Colonic mucosa (tissue), 4 donors: Measurements from ENCODE around the gene RAF1. TPM values are rescaled to one million over a fixed set of nuclear protein-coding genes. Genes with fewer than 3 reads are reported as not detected.
A peak's percentile ranks its signal among the peaks of the same experiment; 100 is the strongest.
"Not testable (repeated sequence)": the region's sequence is repeated elsewhere in the genome, so short reads cannot be mapped to it uniquely, and the experiment has no call there.

ENCODE experiments used
- DNase-seq: peaks from one replicate; pipeline ENCODE4 v3.0.0-alpha.2; 2020
- H3K27ac ChIP-seq: fragments of 200-600 bp; one replicate; pipeline ENCODE4 v1.8.0; 2021
- H3K27me3 ChIP-seq: fragments of 200-600 bp; one replicate; pipeline ENCODE4 v1.8.0; 2021
- H3K36me3 ChIP-seq: fragments of 200-600 bp; one replicate; pipeline ENCODE4 v1.8.0; 2021
- H3K4me1 ChIP-seq: fragments of 200-600 bp; one replicate; pipeline ENCODE4 v1.8.0; 2021; ENCODE audit warnings: mild to moderate bottlenecking
- H3K4me3 ChIP-seq: fragments of 200-600 bp; one replicate; pipeline ENCODE4 v1.8.0; 2021
- H3K9ac ChIP-seq, 2 donors: one replicate each; pipeline ENCODE4 v1.7.0; 2013; ENCODE audit warnings: control low read depth in 2 of 2, low read depth in 2 of 2, low read length in 2 of 2
- H3K9me3 ChIP-seq: fragments of 200-600 bp; one replicate; pipeline ENCODE4 v1.8.0; 2021
- intact Hi-C: fragments of 100-400 bp; cut with DNase I; formaldehyde crosslinking; loops from one replicate; pipeline ENCODE4 v1.14.1; 2022
- total RNA-seq, 2 donors: library from RNA; stranded (reverse); fragmentation: NEBNext Ultra II Directional in 1 of 2; extraction: Animal tissue kit (Norgen Biotek cat#: 25700) in 1 of 2; gene quantifications; one replicate each; pipeline ENCODE4 v1.2.1, GENCODE V29; 2021
- TF ChIP-seq, protein P1 (sequence below): fragments of 200-600 bp; IDR thresholded peaks from one replicate; pipeline ENCODE4 v1.8.0; 2022; ENCODE audit warnings: antibody characterized with exemption, mild to moderate bottlenecking
- donor health status: healthy.
- donor health status: DM: no; HTN: no; CAD: no.
- donor health status: DM: no; HTN: no; CAD: no.

RAF1 gene
- total RNA-seq, 2 donors from 2014 or later: 66.1 to 79.5 TPM

- DNase-seq: no peak
- TF ChIP-seq, protein P1, sequence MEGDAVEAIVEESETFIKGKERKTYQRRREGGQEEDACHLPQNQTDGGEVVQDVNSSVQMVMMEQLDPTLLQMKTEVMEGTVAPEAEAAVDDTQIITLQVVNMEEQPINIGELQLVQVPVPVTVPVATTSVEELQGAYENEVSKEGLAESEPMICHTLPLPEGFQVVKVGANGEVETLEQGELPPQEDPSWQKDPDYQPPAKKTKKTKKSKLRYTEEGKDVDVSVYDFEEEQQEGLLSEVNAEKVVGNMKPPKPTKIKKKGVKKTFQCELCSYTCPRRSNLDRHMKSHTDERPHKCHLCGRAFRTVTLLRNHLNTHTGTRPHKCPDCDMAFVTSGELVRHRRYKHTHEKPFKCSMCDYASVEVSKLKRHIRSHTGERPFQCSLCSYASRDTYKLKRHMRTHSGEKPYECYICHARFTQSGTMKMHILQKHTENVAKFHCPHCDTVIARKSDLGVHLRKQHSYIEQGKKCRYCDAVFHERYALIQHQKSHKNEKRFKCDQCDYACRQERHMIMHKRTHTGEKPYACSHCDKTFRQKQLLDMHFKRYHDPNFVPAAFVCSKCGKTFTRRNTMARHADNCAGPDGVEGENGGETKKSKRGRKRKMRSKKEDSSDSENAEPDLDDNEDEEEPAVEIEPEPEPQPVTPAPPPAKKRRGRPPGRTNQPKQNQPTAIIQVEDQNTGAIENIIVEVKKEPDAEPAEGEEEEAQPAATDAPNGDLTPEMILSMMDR: no peak
- no peak overlapping the region for H3K27ac ChIP-seq
- no peak overlapping the region for H3K4me3 ChIP-seq
- H3K27me3 ChIP-seq: no peaks in the 10 kb centered on the region
- H3K9ac ChIP-seq: no peak overlapping the region
- no peaks in the 10 kb centered on the region for H3K4me1 ChIP-seq
- H3K36me3 ChIP-seq: no peaks in the 10 kb centered on the region
- intact Hi-C loops: no loop called here
- H3K9me3 ChIP-seq: no peaks in the 10 kb centered on the region
Measured at GRCh38 chr3:12675115-12675810, 11.3 kb upstream of the RAF1 start.

- H3K36me3 ChIP-seq, H3K4me1 ChIP-seq, DNase-seq, H3K27me3 ChIP-seq, H3K9me3 ChIP-seq, intact Hi-C loops, H3K4me3 ChIP-seq, H3K27ac ChIP-seq, H3K9ac ChIP-seq: not testable (repeated sequence)
Measured at GRCh38 chr3:12673956-12674736, 10.2 kb upstream of the RAF1 start.

DNA sequence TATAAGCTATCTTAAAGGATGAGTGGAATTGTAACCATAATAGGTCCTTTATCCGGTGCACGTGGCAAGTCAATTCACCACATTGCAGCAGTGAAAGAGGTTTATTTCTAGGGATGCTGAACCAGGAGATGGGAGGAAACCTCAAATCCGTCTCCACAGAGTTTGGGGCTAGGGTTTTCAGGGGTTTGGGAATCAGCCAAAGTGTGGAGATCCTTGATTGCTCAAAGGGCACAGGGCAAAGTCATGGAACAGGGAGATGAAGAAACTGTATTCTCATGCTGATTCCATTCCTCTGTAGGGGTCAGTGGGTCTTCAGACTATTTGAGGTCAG is 7.2 kb upstream of the RAF1 start:
- intact Hi-C loops: no loop called here
- DNase-seq: no peak
- H3K9ac ChIP-seq: no peak overlapping the region
- no peak overlapping the region for H3K27ac ChIP-seq
- TF ChIP-seq, protein P1: no peak
- no peaks in the 10 kb centered on the region for H3K36me3 ChIP-seq
- no peaks in the 10 kb centered on the region for H3K27me3 ChIP-seq
- no peaks in the 10 kb centered on the region for H3K9me3 ChIP-seq
- H3K4me1 ChIP-seq: no peaks in the 10 kb centered on the region
- H3K4me3 ChIP-seq: no peak overlapping the region

GRCh38 chr3:12670365-12671119 is 6.6 kb upstream of the RAF1 start:
- Histone ChIP-seq H3K9ac (no peak overlapping the region), H3K27me3 (no peaks in the 10 kb centered on the region), H3K9me3 (no peaks in the 10 kb centered on the region), H3K36me3 (no peaks in the 10 kb centered on the region), H3K4me1 (no peaks in the 10 kb centered on the region), H3K4me3 (no peak overlapping the region), H3K27ac (no peak overlapping the region)
- TF ChIP-seq, protein P1: no peak
- no peak for DNase-seq
- intact Hi-C loops: no loop called here

GRCh38 chr3:12663401-12663935 is 449 bp downstream of the RAF1 start:
- Histone ChIP-seq H3K36me3 (no peaks in the 10 kb centered on the region), H3K9me3 (no peaks in the 10 kb centered on the region), H3K9ac (peak overlapping the region; percentile 90 to 99), H3K27ac (peak overlapping the region; percentile 99), H3K27me3 (no peaks in the 10 kb centered on the region), H3K4me1 (peaks cover 15% of the 10 kb centered on the region), H3K4me3 (peak overlapping the region; percentile 86)
- TF ChIP-seq, protein P1: no peak
- peak; percentile 55 for DNase-seq
- intact Hi-C loops: no loop called here
